ENCODE results near the gene CHTOP.

The CHTOP gene

DNA sequence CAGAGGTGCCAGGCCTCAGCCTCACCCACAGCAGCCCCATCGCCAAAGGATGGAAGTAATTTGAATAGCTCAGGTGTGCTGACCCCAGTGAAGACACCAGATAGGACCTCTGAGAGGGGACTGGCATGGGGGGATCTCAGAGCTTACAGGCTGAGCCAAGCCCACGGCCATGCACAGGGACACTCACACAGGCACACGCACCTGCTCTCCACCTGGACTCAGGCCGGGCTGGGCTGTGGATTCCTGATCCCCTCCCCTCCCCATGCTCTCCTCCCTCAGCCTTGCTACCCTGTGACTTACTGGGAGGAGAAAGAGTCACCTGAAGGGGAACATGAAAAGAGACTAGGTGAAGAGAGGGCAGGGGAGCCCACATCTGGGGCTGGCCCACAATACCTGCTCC lies 59.6 kb downstream of the CHTOP start:
- no peak for DNase-seq (ENCODE audit: low read depth)

Measured in stimulated activated CD8-positive, alpha-beta memory T cell treated with anti-CD3 and anti-CD28 coated beads, Interleukin-12 subunit alpha, Interleukin-12 subunit beta, amount 100 ng/mL, for 4 hours (primary cell).